ENCODE measurements around the gene MBD6. TPM values are rescaled to one million over a fixed set of nuclear protein-coding genes. Genes with fewer than 3 reads are reported as not detected.

MBD6 gene
- total and polyA plus RNA-seq, 2 of the 8 experiments (the other 6 are each of a cell fraction or from before 2014, with no cell fraction given), result 3.9 to 32.3 TPM

GRCh38 chr12:57549909-57550640 is 27.5 kb downstream of the MBD6 start, which contains the start of gene KIF5A:
KIF5A (plus strand) TSS chr12:57550044; CDS start chr12:57550272, 228 bp downstream.
- H2BK12ac ChIP-seq (ENCODE audit: low read depth, low read length), result peak within 1 kb of the TSS; percentile 85; the same call in 1 of the 2 replicates
- peak within 1 kb of the TSS; percentile 53; the same call in 1 of the 2 replicates for H3K18ac ChIP-seq (ENCODE audit: extremely low read depth, low read length)
- H3K4me3 ChIP-seq (ENCODE audit: extremely low read depth in 1 of 4, insufficient read depth in 2 of 4, low read depth in 3 of 4, low read length in 4 of 4), result peak within 1 kb of the TSS; percentile 75 to 96 (median 96)
- H3K36me3 ChIP-seq (ENCODE audit: control insufficient read depth in 2 of 4, insufficient read depth in 4 of 4, low read length in 3 of 4), result no peaks in the 10 kb centered on the region; a peak in 1 of 8 replicates
- H3K4me1 ChIP-seq (replicated peaks in 1 of 4; ENCODE audit: control insufficient read depth in 3 of 4, insufficient read depth in 4 of 4, low read length in 3 of 4), result peaks cover 9 to 29% (median 12%) of the 10 kb centered on the region in 4 experiments; a peak in 6 of 7 replicates
- POLR2A ChIA-PET (ENCODE audit: partially characterized antibody), result interaction anchor here (1.4 to 2.0 kb wide), 3 partner anchors 12 to 30 kb away, joined by 3 to 12 read pairs (median 5); partner anchors contain the start of gene DDIT3
- H4K5ac ChIP-seq (ENCODE audit: insufficient read length, low read depth, low read length), result peak within 1 kb of the TSS; percentile 24
- H3K56ac ChIP-seq (replicated peaks; ENCODE audit: insufficient read length, low read depth, low read length), result peak within 1 kb of the TSS; percentile 35
- H2BK5ac ChIP-seq (ENCODE audit: low read depth, low read length), result peak within 1 kb of the TSS; percentile 81; the same call in 1 of the 2 replicates
- peaks cover 4 to 49% of the 10 kb centered on the region in 2 experiments; a peak in 3 of 4 replicates for H3K79me2 ChIP-seq (ENCODE audit: control insufficient read depth in 1 of 2, insufficient read depth in 2 of 2, low read length in 2 of 2)
- CTCF ChIA-PET (ENCODE audit: partially characterized antibody), result no interaction called here
- H2AFZ ChIP-seq (ENCODE audit: low read length), result peak within 1 kb of the TSS; percentile 56; the same call in 1 of the 2 replicates
- DNase-seq (ENCODE audit: low read depth in 1 of 2, low spot score in 2 of 2) (peak in 1 of 2 experiments; percentile 90), FAIRE-seq (no peak)
- H4K8ac ChIP-seq (ENCODE audit: extremely low read depth, insufficient read depth, low read length), result no peak within 1 kb of the TSS; the same call in none of the 2 replicates
- H3K79me1 ChIP-seq (ENCODE audit: low read depth, low read length), result peaks cover 12% of the 10 kb centered on the region
- H3K23ac ChIP-seq (ENCODE audit: insufficient read length), result no peak within 1 kb of the TSS
- peak within 1 kb of the TSS; percentile 25; the same call in 1 of the 2 replicates for H2BK15ac ChIP-seq (ENCODE audit: low read length)
- H3K23me2 ChIP-seq (ENCODE audit: low read depth, low read length), result peaks cover 19% of the 10 kb centered on the region
- H2AK5ac ChIP-seq (ENCODE audit: low read depth, low read length), result no peak within 1 kb of the TSS
- H3K14ac ChIP-seq (ENCODE audit: insufficient read length), result no peak within 1 kb of the TSS
- WGBS, 2 experiments (ENCODE audit: extremely low coverage in 1 of 2, insufficient coverage in 1 of 2, insufficient read length in 1 of 2, insufficient replicate concordance in 2 of 2, low coverage in 1 of 2, low lambda C conversion rate in 2 of 2, missing lambda C conversion rate in 1 of 2), result 1% methylated on average over 24 of the region's 52 CpGs; no CpG with 5 or more reads in 1 of the 2 experiments
- peak within 1 kb of the TSS; percentile 69 to 77 for H3K4me2 ChIP-seq (ENCODE audit: insufficient read depth in 1 of 2, low read depth in 2 of 2, low read length in 2 of 2)
- no peaks in the 10 kb centered on the region for H3K9me3 ChIP-seq (ENCODE audit: insufficient read depth in 2 of 2, low read depth in 1 of 2, low read length in 1 of 2)
- H2BK20ac ChIP-seq (ENCODE audit: low read length), result no peak within 1 kb of the TSS
- H3K27me3 ChIP-seq (replicated peaks in 1 of 4; ENCODE audit: control insufficient read depth in 3 of 4, extremely low read depth in 1 of 4, insufficient read depth in 3 of 4, low read length in 3 of 4), result peaks cover 0 to 5% (median 3%) of the 10 kb centered on the region in 4 experiments; a peak in 2 of 7 replicates
- H3K4ac ChIP-seq (replicated peaks; ENCODE audit: insufficient read length, low read depth, low read length), result no peak within 1 kb of the TSS
- H4K91ac ChIP-seq (replicated peaks; ENCODE audit: insufficient read length, low read length), result peak within 1 kb of the TSS; percentile 67
- H3K27ac ChIP-seq (ENCODE audit: low read depth, low read length), result 0 out of 2 replicates have a peak within 1 kb of the TSS, but pooled peaks have one; percentile 26
- peak within 1 kb of the TSS; percentile 58 to 72 (median 68); a peak in 6 of 7 replicates for H3K9ac ChIP-seq (replicated peaks in 1 of 4; ENCODE audit: extremely low read depth in 1 of 4, low read depth in 3 of 4, low read length in 3 of 4)
- peaks cover 9 to 13% of the 10 kb centered on the region in 2 experiments for H4K20me1 ChIP-seq (replicated peaks in 1 of 2; ENCODE audit: control insufficient read depth in 1 of 2, insufficient read depth in 2 of 2, low read length in 2 of 2)
- H2BK120ac ChIP-seq (replicated peaks; ENCODE audit: low read depth, low read length), result no peak within 1 kb of the TSS
- TF ChIP-seq PHF8 (conservative IDR thresholded peaks at IDR 0.05; ENCODE audit: low read depth, low read length) (peak; percentile 46; the same call in 1 of the 2 replicates), MAX (IDR thresholded peaks at IDR 0.05) (peak; percentile 10; the same call in 1 of the 2 replicates), SIN3A (conservative IDR thresholded peaks at IDR 0.05 in 1 of 2, IDR thresholded peaks at IDR 0.05 in 1 of 2; ENCODE audit: low read depth in 1 of 2, low read length in 2 of 2) (peak in 1 of 2 experiments; percentile 64; a peak in 2 of 4 replicates), CEBPB (IDR thresholded peaks at IDR 0.05; ENCODE audit: low read depth, low read length) (no peak), TBP (IDR thresholded peaks at IDR 0.05; ENCODE audit: low read depth, low read length) (peak; percentile 55; the same call in 1 of the 2 replicates), ZNF274 (IDR thresholded peaks at IDR 0.05; ENCODE audit: borderline replicate concordance, extremely low read depth, low read length) (no peak), TAF7 (optimal IDR thresholded peaks at IDR 0.05; ENCODE audit: borderline replicate concordance, low read depth, low read length) (peak; percentile 65), TAF1 (IDR thresholded peaks at IDR 0.05; ENCODE audit: low read depth, low read length) (peak; percentile 87), EGR1 (IDR thresholded peaks at IDR 0.05; ENCODE audit: borderline replicate concordance, low read depth, low read length) (peak; percentile 38; the same call in 1 of the 2 replicates), RNF2 (IDR thresholded peaks at IDR 0.05; ENCODE audit: borderline replicate concordance, low read depth, low read length, missing control alignments, poor library complexity, severe bottlenecking) (no peak)

All from H1 (cell line).